Measurements from ENCODE around the gene ODF4. TPM values are rescaled to one million over a fixed set of nuclear protein-coding genes. Genes with fewer than 3 reads are reported as not detected.

The ODF4 gene
- total and polyA plus RNA-seq, 2 of the 4 experiments (the other 2 are of a cell fraction) = not detected

DNA sequence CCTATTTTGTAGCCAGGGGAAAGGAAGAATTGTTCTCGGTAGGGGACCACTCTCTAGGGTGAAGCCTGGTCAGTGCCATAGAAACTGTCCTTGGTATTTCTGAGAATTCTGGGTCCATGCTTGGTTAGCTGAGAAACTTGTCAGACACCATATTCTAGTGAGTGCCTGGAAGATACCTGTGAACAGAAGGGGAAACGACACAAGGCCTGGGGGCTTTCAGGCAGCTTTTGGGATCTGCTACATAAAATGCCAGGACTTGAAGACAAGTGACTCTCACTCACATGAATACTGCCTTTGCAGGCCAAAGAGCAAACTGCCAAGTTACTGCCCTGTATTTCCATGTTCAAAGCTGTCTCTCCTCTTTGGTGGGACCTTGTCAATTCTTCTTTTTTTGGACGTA lies 18.3 kb downstream of the ODF4 start:
- H2AK5ac ChIP-seq (ENCODE audit: low read depth, low read length) = no peak overlapping the region

More for the DNA sequence above, 18.3 kb downstream of the ODF4 start:
- no peaks in the 10 kb centered on the region for H3K9me3 ChIP-seq (ENCODE audit: control insufficient read depth, insufficient read depth, low read length)
- no peak overlapping the region for H3K14ac ChIP-seq (replicated peaks; ENCODE audit: low read depth, low read length)
- peaks cover 0 to 11% of the 10 kb centered on the region in 2 experiments; a peak in 2 of 4 replicates for H3K79me1 ChIP-seq (ENCODE audit: low read depth in 1 of 2, low read length in 2 of 2)
- no peak overlapping the region for H2BK20ac ChIP-seq (ENCODE audit: low read depth, low read length)
- H3K18ac ChIP-seq (ENCODE audit: low read depth, low read length) = no peak overlapping the region
- H2AFZ ChIP-seq (replicated peaks; ENCODE audit: low read length, poor library complexity) = no peak overlapping the region
- H3K4me2 ChIP-seq (ENCODE audit: low read depth, low read length) = no peak overlapping the region
- H3K9ac ChIP-seq (ENCODE audit: low read depth, low read length) = no peak overlapping the region
- H2BK120ac ChIP-seq (ENCODE audit: low read depth, low read length) = no peak overlapping the region
- no peak overlapping the region for H3K4ac ChIP-seq (ENCODE audit: low read depth, low read length)
- ATAC-seq (ENCODE audit: low read depth) (no peak), DNase-seq (no peak)
- dilution Hi-C loops (cut with HindIII; ENCODE audit: low sequenced_read_pairs, unreplicated experiment) (no loop called here), in situ Hi-C loops (cut with MboI; ENCODE audit: low sequenced_read_pairs) (no loop called here), intact Hi-C loops (cut with micrococcal nuclease) (no loop called here)
- H4K5ac ChIP-seq (ENCODE audit: low read depth, low read length) = no peak overlapping the region
- no peaks in the 10 kb centered on the region for H3K36me3 ChIP-seq (ENCODE audit: control insufficient read depth, insufficient read depth, low read length)
- no peak overlapping the region for H4K8ac ChIP-seq (ENCODE audit: low read depth in 2 of 2, low read length in 2 of 2)
- no peak overlapping the region for H2AK9ac ChIP-seq (replicated peaks; ENCODE audit: low read depth, low read length, poor library complexity)
- TF ChIP-seq, protein P1, sequence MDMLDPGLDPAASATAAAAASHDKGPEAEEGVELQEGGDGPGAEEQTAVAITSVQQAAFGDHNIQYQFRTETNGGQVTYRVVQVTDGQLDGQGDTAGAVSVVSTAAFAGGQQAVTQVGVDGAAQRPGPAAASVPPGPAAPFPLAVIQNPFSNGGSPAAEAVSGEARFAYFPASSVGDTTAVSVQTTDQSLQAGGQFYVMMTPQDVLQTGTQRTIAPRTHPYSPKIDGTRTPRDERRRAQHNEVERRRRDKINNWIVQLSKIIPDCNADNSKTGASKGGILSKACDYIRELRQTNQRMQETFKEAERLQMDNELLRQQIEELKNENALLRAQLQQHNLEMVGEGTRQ (IDR thresholded peaks at IDR 0.05; ENCODE audit: low read depth, low read length) = no peak
- TF ChIP-seq FOS (IDR thresholded peaks at IDR 0.05; ENCODE audit: low read depth, low read length) (no peak), POLR2A (IDR thresholded peaks at IDR 0.05; ENCODE audit: low read depth, low read length) (no peak), RAD21 (IDR thresholded peaks at IDR 0.05; ENCODE audit: low read length) (no peak), NFE2L2 (IDR thresholded peaks at IDR 0.05; ENCODE audit: low read depth, low read length) (no peak), CEBPB (IDR thresholded peaks at IDR 0.05; ENCODE audit: low read depth, low read length) (no peak), MAZ (IDR thresholded peaks at IDR 0.05; ENCODE audit: borderline replicate concordance, low read depth, low read length) (no peak), RFX5 (IDR thresholded peaks at IDR 0.05; ENCODE audit: low read depth, low read length) (no peak), BHLHE40 (IDR thresholded peaks at IDR 0.05; ENCODE audit: low read depth, low read length) (no peak)
- TF ChIP-seq, protein P2, sequence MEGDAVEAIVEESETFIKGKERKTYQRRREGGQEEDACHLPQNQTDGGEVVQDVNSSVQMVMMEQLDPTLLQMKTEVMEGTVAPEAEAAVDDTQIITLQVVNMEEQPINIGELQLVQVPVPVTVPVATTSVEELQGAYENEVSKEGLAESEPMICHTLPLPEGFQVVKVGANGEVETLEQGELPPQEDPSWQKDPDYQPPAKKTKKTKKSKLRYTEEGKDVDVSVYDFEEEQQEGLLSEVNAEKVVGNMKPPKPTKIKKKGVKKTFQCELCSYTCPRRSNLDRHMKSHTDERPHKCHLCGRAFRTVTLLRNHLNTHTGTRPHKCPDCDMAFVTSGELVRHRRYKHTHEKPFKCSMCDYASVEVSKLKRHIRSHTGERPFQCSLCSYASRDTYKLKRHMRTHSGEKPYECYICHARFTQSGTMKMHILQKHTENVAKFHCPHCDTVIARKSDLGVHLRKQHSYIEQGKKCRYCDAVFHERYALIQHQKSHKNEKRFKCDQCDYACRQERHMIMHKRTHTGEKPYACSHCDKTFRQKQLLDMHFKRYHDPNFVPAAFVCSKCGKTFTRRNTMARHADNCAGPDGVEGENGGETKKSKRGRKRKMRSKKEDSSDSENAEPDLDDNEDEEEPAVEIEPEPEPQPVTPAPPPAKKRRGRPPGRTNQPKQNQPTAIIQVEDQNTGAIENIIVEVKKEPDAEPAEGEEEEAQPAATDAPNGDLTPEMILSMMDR (conservative IDR thresholded peaks at IDR 0.05; ENCODE audit: low read depth, low read length) = no peak
- H3K56ac ChIP-seq (ENCODE audit: extremely low read depth, insufficient read depth, low read length) = no peak overlapping the region
- no peak overlapping the region for H3K27ac ChIP-seq (ENCODE audit: insufficient read depth, low read length)
- no peak overlapping the region for H3K23ac ChIP-seq (ENCODE audit: low read depth, low read length)
- no peaks in the 10 kb centered on the region for H3K27me3 ChIP-seq (ENCODE audit: control insufficient read depth, insufficient read depth, low read length)
- no peak overlapping the region for H3K4me3 ChIP-seq (ENCODE audit: insufficient read depth, low read depth, low read length)
- no peak overlapping the region for H2BK5ac ChIP-seq (ENCODE audit: low read depth, low read length, poor library complexity, severe bottlenecking)
- ChIA-PET POLR2A (ENCODE audit: unreplicated experiment) (no interaction called here), CTCF (no interaction called here)
- peaks cover 9% of the 10 kb centered on the region; the same call in 1 of the 2 replicates for H3K9me1 ChIP-seq (ENCODE audit: insufficient read depth, low read length)
- H4K20me1 ChIP-seq (ENCODE audit: insufficient read depth, low read length) = no peaks in the 10 kb centered on the region
- 100% methylated on average over 1 of the region's 3 CpGs; no CpG with 5 or more reads in 1 of the 2 experiments for WGBS, 2 experiments (ENCODE audit: extremely low coverage in 2 of 2, insufficient read length in 1 of 2)
- BruUV-seq (replicated peaks) = no TSS peak
- H2BK15ac ChIP-seq (ENCODE audit: low read depth, low read length) = no peak overlapping the region
- no peak overlapping the region for H4K91ac ChIP-seq (ENCODE audit: insufficient read depth, low read depth, low read length)
- H3K4me1 ChIP-seq (ENCODE audit: control insufficient read depth, insufficient read depth, low read length) = peaks cover 7% of the 10 kb centered on the region
